IMR-90 (cell line): ENCODE measurements around the gene INSYN2A. TPM values are rescaled to one million over a fixed set of nuclear protein-coding genes. Genes with fewer than 3 reads are reported as not detected.
A peak's percentile ranks its signal among the peaks of the same experiment; 100 is the strongest.

Experiments used
- ATAC-seq: fragments of 200-7000 bp; cut with Tn5 transposase; 2 replicates; pipeline ENCODE4 v1.9.1; 2020; ENCODE audit warnings: low read depth, mild to moderate bottlenecking, moderate library complexity
- BruUV-seq: library from RNA; stranded (reverse); fragments of 400-500 nt; replicated peaks from 2 replicates; lab custom pipeline; 2021; lab: Mats Ljungman, UMichigan
- CTCF ChIA-PET: fragments of 300-600 bp; formaldehyde crosslinking; extraction: SDS; loops from one replicate; lab custom pipeline; 2021; ENCODE audit warnings: antibody characterized with exemption; lab: Yijun Ruan, JAX
- POLR2A ChIA-PET: fragments of 300-600 bp; sonication (Branson Sonifier 250); formaldehyde crosslinking; loops from one replicate; lab custom pipeline; 2022; ENCODE audit warnings: antibody characterized with exemption; ENCODE audit not compliant: unreplicated experiment; lab: Charles Lee
- DNase-seq: peaks from one replicate; pipeline ENCODE4 v3.0.0; 2013
- H2AFZ ChIP-seq: replicated peaks from 2 replicates; pipeline ENCODE3; 2013; ENCODE audit warnings: low read length, mild to moderate bottlenecking; ENCODE audit not compliant: poor library complexity
- H2AK5ac ChIP-seq: 2 replicates; pipeline ENCODE4 v1.6.1; 2013; ENCODE audit warnings: low read depth, low read length, inconsistent platforms
- H2AK9ac ChIP-seq: replicated peaks from 2 replicates; pipeline ENCODE3; 2013; ENCODE audit warnings: mild to moderate bottlenecking, low read depth, low read length, moderate library complexity; ENCODE audit not compliant: poor library complexity
- H2BK120ac ChIP-seq: 2 replicates; pipeline ENCODE4 v1.6.1; 2013; ENCODE audit warnings: low read depth, low read length, inconsistent platforms
- H2BK15ac ChIP-seq: 3 replicates; pipeline ENCODE4 v1.6.1; 2013; ENCODE audit warnings: low read depth, low read length, inconsistent platforms
- H2BK20ac ChIP-seq: 2 replicates; pipeline ENCODE4 v1.6.1; 2013; ENCODE audit warnings: low read depth, mild to moderate bottlenecking, inconsistent platforms, low read length, moderate library complexity
- H2BK5ac ChIP-seq: 2 replicates; pipeline ENCODE4 v1.6.1; 2013; ENCODE audit warnings: mild to moderate bottlenecking, low read depth, low read length, inconsistent platforms; ENCODE audit not compliant: poor library complexity, severe bottlenecking
- H3K14ac ChIP-seq: replicated peaks from 2 replicates; pipeline ENCODE4 v1.6.1; 2013; ENCODE audit warnings: low read depth, low read length, inconsistent platforms
- H3K18ac ChIP-seq: 2 replicates; pipeline ENCODE4 v1.6.1; 2013; ENCODE audit warnings: low read depth, low read length, control low read depth
- H3K23ac ChIP-seq: 2 replicates; pipeline ENCODE4 v1.6.1; 2013; ENCODE audit warnings: low read depth, low read length, inconsistent platforms
- H3K27ac ChIP-seq: 2 replicates; pipeline ENCODE4 v1.5.1; 2013; ENCODE audit warnings: mild to moderate bottlenecking, control low read depth, low read length; ENCODE audit not compliant: insufficient read depth
- H3K27me3 ChIP-seq: 2 replicates; pipeline ENCODE4 v1.6.1; 2013; ENCODE audit warnings: low read length; ENCODE audit not compliant: control insufficient read depth, insufficient read depth
- H3K36me3 ChIP-seq: 2 replicates; pipeline ENCODE4 v1.6.1; 2013; ENCODE audit warnings: low read length, mixed read lengths; ENCODE audit not compliant: control insufficient read depth, insufficient read depth
- H3K4ac ChIP-seq: 2 replicates; pipeline ENCODE4 v1.6.1; 2013; ENCODE audit warnings: low read depth, low read length, inconsistent platforms
- H3K4me1 ChIP-seq: 2 replicates; pipeline ENCODE4 v1.6.1; 2013; ENCODE audit warnings: low read length, mixed read lengths; ENCODE audit not compliant: control insufficient read depth, insufficient read depth
- H3K4me2 ChIP-seq: 2 replicates; pipeline ENCODE4 v1.6.1; 2013; ENCODE audit warnings: low read depth, mild to moderate bottlenecking, control low read depth, low read length, moderate library complexity
- H3K4me3 ChIP-seq: 2 replicates; pipeline ENCODE4 v1.5.1; 2013; ENCODE audit warnings: low read depth, mild to moderate bottlenecking, control low read depth, low read length, moderate library complexity; ENCODE audit not compliant: insufficient read depth
- H3K56ac ChIP-seq: 2 replicates; pipeline ENCODE4 v1.6.1; 2013; ENCODE audit warnings: low read length, inconsistent platforms; ENCODE audit not compliant: insufficient read depth; ENCODE audit errors: extremely low read depth
- H3K79me1 ChIP-seq, 2 experiments: 2 replicates each; pipeline ENCODE4 v1.6.1; 2013; ENCODE audit warnings: low read length in 2 of 2, inconsistent platforms in 1 of 2, low read depth in 1 of 2
- H3K9ac ChIP-seq: 2 replicates; pipeline ENCODE4 v1.6.1; 2013; ENCODE audit warnings: low read depth, low read length, control low read depth
- H3K9me1 ChIP-seq: 2 replicates; pipeline ENCODE4 v1.6.1; 2013; ENCODE audit warnings: low read length, inconsistent platforms; ENCODE audit not compliant: insufficient read depth
- H3K9me3 ChIP-seq: 2 replicates; pipeline ENCODE4 v1.6.1; 2013; ENCODE audit warnings: low read length; ENCODE audit not compliant: control insufficient read depth, insufficient read depth
- H4K20me1 ChIP-seq: 2 replicates; pipeline ENCODE4 v1.6.1; 2013; ENCODE audit warnings: low read length, inconsistent platforms; ENCODE audit not compliant: insufficient read depth
- H4K5ac ChIP-seq: 2 replicates; pipeline ENCODE4 v1.6.1; 2013; ENCODE audit warnings: mild to moderate bottlenecking, low read depth, low read length, control low read depth
- H4K8ac ChIP-seq, 2 experiments: 2 replicates each; pipeline ENCODE4 v1.6.1; 2013; ENCODE audit warnings: low read depth in 2 of 2, low read length in 2 of 2, control low read depth in 1 of 2, inconsistent platforms in 1 of 2
- H4K91ac ChIP-seq: 2 replicates; pipeline ENCODE4 v1.6.1; 2013; ENCODE audit warnings: low read depth, low read length, inconsistent platforms; ENCODE audit not compliant: insufficient read depth
- POLR2A ChIP-seq: IDR thresholded peaks from 2 replicates; pipeline ENCODE4 v1.6.1; 2012; ENCODE audit warnings: mild to moderate bottlenecking, low read depth, low read length
- WGBS, 2 experiments: methylation state at CpG; one replicate each; pipeline versions ENCODE4 v1.1.5 to v1.1.7; 2013; ENCODE audit warnings: missing lambda C conversion rate in 2 of 2; ENCODE audit not compliant: insufficient read length in 1 of 2; ENCODE audit errors: extremely low coverage in 2 of 2; 5-methylcytosine and 5-hydroxymethylcytosine counted together
- dilution Hi-C: fragments of 300-500 bp; cut with HindIII; formaldehyde crosslinking; loops from one replicate; pipeline ENCODE4 v1.14.3; 2018; ENCODE audit warnings: low sequenced_read_pairs; ENCODE audit not compliant: unreplicated experiment
- in situ Hi-C: fragments of 300-500 bp; cut with MboI; formaldehyde crosslinking; loops from 3 replicates; pipeline ENCODE4 v1.14.3; 2019; ENCODE audit warnings: low sequenced_read_pairs, inconsistent platforms, mixed read lengths
- intact Hi-C: fragments of 100-400 bp; cut with micrococcal nuclease; formaldehyde crosslinking; loops from 2 replicates; pipeline ENCODE4 v1.10.0; 2022
- polyA plus RNA-seq, 3 experiments: library from polyadenylated mRNA; depleted of rRNA; stranded (reverse); fragments of >200 nt; gene quantifications; 2 replicates each; pipeline ENCODE4 v1.2.3, GENCODE V29; 2012; ENCODE audit warnings: low replicate concordance in 1 of 3
- total RNA-seq: library from RNA; depleted of rRNA; stranded (reverse); fragments of >200 nt; gene quantifications from 2 replicates; pipeline ENCODE4 v1.2.3, GENCODE V29; 2012
- TF ChIP-seq, protein P1 (sequence below): fragments of 150-350 bp; IDR thresholded peaks from 2 replicates; pipeline ENCODE4 v1.6.1; 2017; ENCODE audit warnings: mild to moderate bottlenecking, antibody characterized with exemption, low read length, low read depth

The INSYN2A gene
- total and polyA plus RNA-seq, 2 of the 4 experiments (the other 2 are of a cell fraction): 0.10 to 0.18 TPM

DNA sequence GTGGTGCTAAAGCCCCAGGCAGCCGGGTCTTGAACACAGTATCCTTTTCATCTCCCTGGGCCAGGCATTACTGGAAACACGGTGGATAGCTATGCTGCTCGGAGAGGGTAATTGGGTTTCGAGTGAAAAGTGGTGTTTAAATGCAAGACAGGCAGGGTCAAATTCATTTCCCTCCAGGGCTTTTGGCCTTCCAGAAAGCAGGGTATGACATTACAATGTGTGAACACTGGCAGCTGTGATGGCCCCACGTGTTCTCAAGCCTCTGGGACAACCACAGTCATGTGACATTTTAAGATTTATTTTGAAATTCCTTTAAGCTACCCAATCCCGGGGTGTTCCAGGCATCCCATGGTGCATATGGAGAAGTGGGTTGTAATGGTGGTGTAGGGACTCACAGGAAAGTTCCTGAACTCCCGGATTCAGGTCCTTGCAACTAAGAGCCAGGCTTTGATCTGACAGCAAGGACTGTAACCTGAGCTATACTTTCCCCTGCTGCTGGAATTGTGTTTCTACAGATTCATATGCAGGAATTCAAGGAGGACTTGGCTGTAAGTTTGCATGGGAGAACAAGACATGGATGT is 46.8 kb downstream of the INSYN2A start:
- Histone ChIP-seq H3K4me3 (no peak overlapping the region), H3K4ac (peak overlapping the region; percentile 88), H4K91ac (peak overlapping the region; percentile 4; the same call in 1 of the 2 replicates), H3K36me3 (no peaks in the 10 kb centered on the region), H3K56ac (peak overlapping the region; percentile 27; the same call in 1 of the 2 replicates), H2AK9ac (peak overlapping the region; percentile 8), H3K23ac (peak overlapping the region; percentile 19), H3K9ac (no peak overlapping the region), H2BK20ac (peak overlapping the region; percentile 93), H3K79me1 (peaks cover 13 to 63% of the 10 kb centered on the region in 2 experiments), H3K14ac (peak overlapping the region; percentile 12; the same call in 1 of the 2 replicates), H2AK5ac (peak overlapping the region; percentile 50; the same call in 1 of the 2 replicates), H2BK120ac (peak overlapping the region; percentile 93), H3K9me3 (no peaks in the 10 kb centered on the region), H2AFZ (no peak overlapping the region), H2BK15ac (peak overlapping the region; percentile 52; the same call in 1 of the 3 replicates), H3K9me1 (peaks cover 36% of the 10 kb centered on the region), H3K27ac (peak overlapping the region; percentile 89), H3K18ac (no peak overlapping the region), H3K4me1 (peaks cover 35% of the 10 kb centered on the region), H2BK5ac (peak overlapping the region; percentile 95), H4K20me1 (peaks cover 14% of the 10 kb centered on the region), H4K8ac (peak overlapping the region; percentile 33 to 86; a peak in 2 of 4 replicates), H4K5ac (no peak overlapping the region), H3K27me3 (no peaks in the 10 kb centered on the region), H3K4me2 (no peak overlapping the region)
- WGBS, 2 experiments: 100% methylated on average over 1 of the region's 7 CpGs; no CpG with 5 or more reads in 1 of the 2 experiments
- peak; percentile 49 for DNase-seq
- CTCF ChIA-PET: interaction anchor here (1.2 kb wide), 1 partner anchor 9 kb away, joined by 3 read pairs; no protein-coding TSS in a partner anchor
- in situ Hi-C loops (no loop called here), intact Hi-C loops (loop anchor here (5.0 kb wide), 1 partner anchor 242 kb away; the partner anchor contains the start of gene DOCK1), dilution Hi-C loops (no loop called here)
- ATAC-seq: no peak
- BruUV-seq: no TSS peak
- TF ChIP-seq, protein P1, sequence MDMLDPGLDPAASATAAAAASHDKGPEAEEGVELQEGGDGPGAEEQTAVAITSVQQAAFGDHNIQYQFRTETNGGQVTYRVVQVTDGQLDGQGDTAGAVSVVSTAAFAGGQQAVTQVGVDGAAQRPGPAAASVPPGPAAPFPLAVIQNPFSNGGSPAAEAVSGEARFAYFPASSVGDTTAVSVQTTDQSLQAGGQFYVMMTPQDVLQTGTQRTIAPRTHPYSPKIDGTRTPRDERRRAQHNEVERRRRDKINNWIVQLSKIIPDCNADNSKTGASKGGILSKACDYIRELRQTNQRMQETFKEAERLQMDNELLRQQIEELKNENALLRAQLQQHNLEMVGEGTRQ: peak; percentile 63
- no peak for TF ChIP-seq POLR2A
- POLR2A ChIA-PET: no interaction called here
